GM12891 (cell line): ENCODE data around the gene FAM20C.

Experiments used
- PAX5 ChIP-seq: IDR thresholded peaks from 2 replicates; pipeline ENCODE4 v1.6.1; 2011; ENCODE audit warnings: low read length, moderate library complexity, mild to moderate bottlenecking; ENCODE audit not compliant: insufficient read depth, severe bottlenecking
- POLR2A ChIP-seq: IDR thresholded peaks from 2 replicates; pipeline ENCODE4 v1.6.1; 2011; ENCODE audit warnings: low read depth, low read length, control low read depth
- POLR2AphosphoS5 ChIP-seq: IDR thresholded peaks from 2 replicates; pipeline ENCODE4 v1.6.1; 2011; ENCODE audit warnings: low read depth, low read length, control low read depth
- POU2F2 ChIP-seq: IDR thresholded peaks from 2 replicates; pipeline ENCODE4 v1.6.1; 2011; ENCODE audit warnings: low read depth, mild to moderate bottlenecking, control low read depth, low read length, moderate library complexity
- SPI1 ChIP-seq: IDR thresholded peaks from 2 replicates; pipeline ENCODE4 v1.6.1; 2011; ENCODE audit warnings: low read depth, low read length, control low read depth
- TAF1 ChIP-seq: IDR thresholded peaks from 2 replicates; pipeline ENCODE4 v1.6.1; 2011; ENCODE audit warnings: low read depth, low read length, control low read depth

DNA sequence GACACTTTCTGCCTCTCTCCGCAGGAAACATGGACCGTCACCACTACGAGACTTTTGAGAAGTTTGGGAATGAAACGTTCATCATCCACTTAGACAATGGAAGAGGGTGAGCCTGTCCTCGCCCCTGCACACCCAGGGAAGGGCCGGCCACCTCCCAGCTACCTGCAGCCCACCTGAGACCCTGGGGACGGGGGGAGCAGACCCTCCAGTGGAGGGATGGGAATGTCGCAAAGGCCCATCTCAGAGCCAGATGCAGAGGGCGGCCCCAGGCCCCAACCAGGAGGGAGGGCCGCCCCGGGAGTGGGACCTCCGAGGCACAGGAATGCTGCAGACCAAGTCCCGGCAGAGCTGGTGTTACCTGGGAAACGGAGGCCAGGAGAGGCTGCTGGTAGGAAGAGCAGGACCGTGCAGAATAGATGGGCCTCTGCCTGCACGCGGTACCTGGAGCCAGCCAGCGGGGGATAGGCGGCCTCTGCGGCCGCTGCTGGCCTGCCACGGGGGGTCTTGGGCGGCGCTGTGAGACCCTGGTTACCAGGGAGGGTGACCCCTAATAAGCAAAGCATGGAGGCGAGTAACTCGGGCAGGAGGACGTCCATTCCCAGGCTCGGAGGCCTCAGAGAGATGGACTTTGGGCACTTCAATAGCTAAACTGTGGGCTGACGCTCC, 64.7 kb downstream of the FAM20C start:
- no peak for TF ChIP-seq POLR2A
- no peak for TF ChIP-seq POLR2AphosphoS5
- no peak for TF ChIP-seq TAF1
- no peak for TF ChIP-seq SPI1
- TF ChIP-seq PAX5: no peak
- TF ChIP-seq POU2F2: no peak
